Superior temporal gyrus (tissue), 1 donor: ENCODE measurements around the gene CHI3L2.

Source experiments
- DNase-seq: peaks from one replicate; pipeline ENCODE4 v3.0.0-alpha.2; 2016; ENCODE audit errors: extremely low spot score

CHI3L2 gene

DNA sequence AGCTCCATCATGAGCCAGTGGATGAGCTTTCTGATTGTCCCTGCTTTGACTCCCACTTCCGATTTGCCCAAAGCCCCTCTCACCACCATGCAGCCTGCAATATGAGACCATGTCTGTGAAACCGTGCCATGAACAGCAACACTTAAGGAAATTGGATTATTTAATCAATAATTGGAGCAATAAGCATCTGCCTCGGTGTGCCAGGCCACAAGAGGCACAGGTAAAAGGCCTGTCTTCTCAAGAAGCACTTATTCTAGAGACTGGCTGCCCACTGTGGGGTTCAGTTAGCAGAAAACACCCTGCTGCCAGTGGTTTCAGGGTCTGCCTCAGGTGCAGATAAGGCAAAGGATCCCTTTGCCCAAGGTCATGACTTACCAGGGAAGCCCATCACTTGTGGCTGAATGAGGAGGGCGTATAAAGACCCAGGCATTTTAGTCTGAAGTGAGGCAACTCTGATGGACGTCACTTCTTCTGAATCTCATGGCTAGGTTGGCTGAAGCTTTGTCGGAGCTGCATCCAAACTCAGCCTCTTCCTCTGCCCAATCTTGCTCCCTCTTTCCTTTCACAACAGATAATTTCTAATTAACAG is 7.1 kb upstream of the CHI3L2 start:
- DNase-seq = no peak

- no peak for DNase-seq
Observed at GRCh38 chr1:111221276-111221632, 6.3 kb upstream of the CHI3L2 start.

DNA sequence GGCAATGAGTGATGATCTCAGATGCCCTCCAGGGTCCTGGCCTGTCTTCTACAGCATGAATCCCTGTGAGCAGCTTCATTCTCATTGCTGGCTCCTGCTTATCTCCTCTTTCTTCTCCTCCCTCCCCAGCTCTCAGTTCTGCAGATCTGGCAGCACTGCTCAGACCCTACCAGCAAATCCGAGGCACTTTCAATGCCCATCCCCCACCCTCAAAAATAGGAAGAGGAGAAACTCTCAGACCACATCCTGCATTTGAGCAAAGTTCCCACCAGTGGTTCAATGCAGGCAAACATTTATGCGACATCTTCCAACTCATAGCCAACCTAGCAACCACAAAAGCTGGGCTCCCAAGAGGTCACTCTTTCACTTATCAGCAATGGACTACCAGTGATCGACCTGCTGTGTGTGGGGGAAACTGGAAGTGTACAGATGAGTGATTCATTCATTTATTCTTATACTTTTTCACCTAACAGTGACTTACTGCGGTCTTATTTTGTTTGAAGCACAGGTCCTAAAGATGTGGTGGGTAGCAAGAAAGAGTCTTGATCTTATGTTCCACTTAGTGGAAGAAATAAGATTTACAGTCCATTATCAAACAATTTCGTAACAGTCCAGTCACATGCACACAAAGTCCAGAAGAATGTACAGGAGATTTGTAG is 5.8 kb upstream of the CHI3L2 start:
- no peak for DNase-seq

DNA sequence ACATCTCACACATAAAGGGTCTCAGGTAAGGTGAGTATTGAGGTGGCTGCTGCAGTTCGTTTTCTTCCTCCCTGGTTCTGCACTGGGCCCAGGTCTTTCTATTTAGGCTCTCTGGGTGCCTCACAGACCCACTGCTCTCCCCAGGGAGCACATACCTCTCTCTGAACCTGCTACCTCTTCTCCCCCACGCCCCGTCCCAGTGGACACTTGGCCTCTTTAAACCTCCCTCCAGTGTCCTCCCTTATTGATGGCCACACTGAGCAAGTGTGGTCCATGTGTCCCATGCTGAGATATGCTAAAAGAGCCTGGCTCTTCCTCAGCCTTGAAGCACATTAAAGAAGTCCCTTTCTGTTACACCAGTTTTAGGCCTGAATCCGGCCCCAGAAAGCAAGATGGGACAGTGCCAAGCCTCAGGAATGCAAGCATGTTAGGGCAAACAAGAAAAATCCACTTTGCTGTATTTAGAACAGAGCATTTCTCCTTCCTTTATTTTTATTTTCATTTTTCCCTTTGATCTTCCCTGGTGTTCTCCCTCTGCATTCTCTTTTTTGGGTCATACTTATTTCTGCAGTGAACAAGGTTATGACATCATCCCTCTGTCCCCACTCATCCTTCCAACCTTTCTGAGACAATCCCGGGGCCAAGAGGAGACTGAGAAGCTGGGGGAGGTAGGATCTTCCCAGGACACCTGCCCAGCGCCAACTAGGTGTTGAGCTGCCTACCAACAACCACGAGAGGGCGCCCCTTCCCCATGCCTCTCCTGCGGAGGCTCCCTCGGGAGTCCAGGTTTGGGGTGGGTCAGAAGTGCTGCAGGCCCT is 5.0 kb upstream of the CHI3L2 start:
- peak; percentile 76 for DNase-seq

DNA sequence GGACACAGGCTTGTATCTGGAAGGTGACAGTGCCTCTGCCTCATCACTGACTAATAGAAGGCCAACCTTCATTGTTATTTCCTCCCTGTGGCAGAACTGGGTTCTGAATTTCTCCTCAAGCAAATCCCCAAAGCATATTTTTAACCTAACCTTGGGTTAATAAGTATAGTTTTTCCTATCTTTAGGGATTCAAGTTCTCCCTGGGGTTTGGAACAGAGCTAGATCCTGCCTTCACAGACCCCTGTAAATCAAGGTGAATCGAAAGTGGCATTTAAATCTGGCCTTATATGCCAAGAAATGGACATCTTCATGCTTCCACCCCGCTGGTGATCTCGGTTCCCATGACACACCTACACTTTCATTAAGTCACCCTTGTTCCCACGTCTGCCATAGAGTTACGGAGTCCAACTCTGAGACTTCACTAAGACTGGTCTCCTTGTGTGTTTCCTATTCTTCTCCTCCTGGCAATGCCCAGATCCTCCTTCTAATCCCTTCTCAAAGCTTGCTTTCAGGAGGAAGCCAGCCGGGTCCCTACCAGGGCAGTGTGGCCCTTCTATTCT is 4.3 kb upstream of the CHI3L2 start:
- DNase-seq = no peak

GRCh38 chr1:111225091-111225490 is 2.4 kb upstream of the CHI3L2 start:
- no peak for DNase-seq

DNA sequence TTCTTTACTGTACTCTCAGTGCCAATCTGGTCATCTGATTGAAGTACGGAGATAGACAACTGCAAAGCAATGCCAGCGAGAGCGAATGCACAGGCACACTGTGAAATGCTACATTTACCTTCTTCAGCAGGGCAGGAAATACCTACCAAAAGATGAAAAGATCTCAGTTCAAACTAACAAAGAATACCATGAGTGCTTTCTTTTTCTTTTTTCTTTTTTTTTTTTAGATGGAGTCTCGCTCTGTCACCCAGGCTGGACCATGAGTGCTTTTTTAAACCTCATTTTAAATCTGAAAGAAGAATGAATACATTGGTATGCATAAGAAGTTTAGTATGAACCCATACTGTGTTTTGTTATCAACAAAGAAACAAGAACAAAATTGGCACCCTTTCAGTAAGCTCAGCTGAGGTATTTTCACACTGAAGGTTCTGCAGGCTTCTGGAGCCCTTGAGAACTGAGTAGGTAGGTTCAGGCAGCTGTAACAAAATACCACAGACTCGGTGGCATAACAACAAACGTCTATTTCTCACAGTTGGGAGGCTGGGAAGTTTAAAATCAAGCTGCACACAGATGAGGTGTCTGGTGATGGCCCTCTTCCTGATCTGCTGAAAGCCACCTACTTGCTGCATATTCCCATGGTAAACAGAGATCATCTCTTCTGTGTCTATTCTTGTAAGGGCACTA is 1.7 kb upstream of the CHI3L2 start:
- no peak for DNase-seq

DNA sequence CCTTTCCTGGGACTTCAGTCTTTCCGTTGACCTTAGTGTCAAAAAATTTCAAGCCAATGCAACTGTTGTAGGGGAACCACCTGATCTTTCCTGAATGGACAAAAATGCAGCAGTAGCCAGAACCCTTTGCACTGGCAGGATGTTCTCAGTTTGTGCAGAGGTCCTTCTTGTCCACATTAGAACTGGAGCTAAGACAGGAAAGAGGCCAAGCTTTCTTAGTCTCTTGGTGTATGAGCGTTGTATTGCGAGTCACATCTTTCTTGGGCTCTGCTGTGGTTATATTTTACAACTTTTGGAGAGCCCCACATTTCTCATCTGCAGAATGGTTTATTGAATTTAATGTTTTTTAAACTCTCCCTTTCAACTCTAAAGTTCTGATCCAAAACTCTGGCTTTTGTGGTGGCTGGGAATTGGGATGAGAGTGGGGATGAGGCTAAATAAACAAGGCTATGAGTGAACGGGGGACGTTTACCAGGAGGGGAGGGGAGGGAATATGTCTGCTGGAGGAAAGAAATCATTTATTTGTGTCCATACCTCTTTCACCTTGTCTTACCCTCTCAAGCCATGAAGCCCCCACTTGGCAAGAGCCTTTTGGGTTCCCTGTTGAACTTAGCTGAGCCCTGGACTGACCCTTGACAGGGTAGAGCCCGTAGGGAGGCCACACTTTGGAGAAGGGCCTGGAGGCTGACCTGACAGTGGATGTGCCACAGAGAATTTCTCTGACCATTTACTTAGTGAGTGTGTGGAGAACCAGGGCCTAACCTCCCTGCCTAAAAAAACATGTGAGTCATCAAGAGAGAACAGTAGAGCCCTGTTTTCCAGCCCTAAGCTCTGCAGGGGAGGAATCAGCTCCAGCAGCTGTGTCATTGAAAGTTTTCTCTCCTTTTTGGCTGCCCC is 586 bp downstream of the CHI3L2 start:
- peak; percentile 74 for DNase-seq

GRCh38 chr1:111228748-111229126 is 1.2 kb downstream of the CHI3L2 start:
- no peak for DNase-seq

- no peak for DNase-seq
Observed at GRCh38 chr1:111232134-111232533, 4.6 kb downstream of the CHI3L2 start.

DNA sequence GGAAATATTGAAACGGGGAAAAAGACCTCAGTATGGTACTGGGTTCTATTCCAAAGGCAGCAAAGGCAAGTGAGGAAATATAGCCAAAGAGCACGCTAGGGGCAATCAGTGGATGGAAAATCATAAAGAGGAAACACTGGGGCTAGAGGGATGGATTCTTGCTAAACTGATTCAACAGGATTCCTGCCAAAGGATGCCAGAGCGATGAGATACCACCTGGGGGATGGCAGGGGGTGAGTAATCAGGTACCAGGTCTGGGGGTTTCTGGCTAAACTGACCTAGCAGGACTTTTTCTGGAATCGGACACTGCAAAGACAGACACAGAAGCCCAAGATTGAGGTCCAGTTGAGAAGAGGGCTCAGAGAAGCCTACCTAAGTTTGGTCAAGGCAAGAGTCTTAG is 6.7 kb downstream of the CHI3L2 start:
- no peak for DNase-seq

DNA sequence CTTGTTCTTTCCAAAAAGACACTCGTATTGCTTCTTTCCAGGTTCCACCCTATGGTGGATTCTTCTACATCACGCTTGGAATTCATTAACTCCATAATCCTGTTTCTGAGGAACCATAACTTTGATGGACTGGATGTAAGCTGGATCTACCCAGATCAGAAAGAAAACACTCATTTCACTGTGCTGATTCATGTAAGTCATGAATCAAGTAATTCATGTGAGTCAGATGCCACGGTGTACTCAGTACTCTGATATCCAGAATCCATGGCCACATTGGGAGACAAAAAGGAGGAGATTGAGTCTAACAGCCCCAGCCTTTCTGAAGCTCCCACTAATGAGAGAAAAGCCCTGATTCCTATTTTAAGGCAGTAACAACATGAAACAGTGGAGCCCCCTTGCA is 7.4 kb downstream of the CHI3L2 start:
- DNase-seq = no peak

DNA sequence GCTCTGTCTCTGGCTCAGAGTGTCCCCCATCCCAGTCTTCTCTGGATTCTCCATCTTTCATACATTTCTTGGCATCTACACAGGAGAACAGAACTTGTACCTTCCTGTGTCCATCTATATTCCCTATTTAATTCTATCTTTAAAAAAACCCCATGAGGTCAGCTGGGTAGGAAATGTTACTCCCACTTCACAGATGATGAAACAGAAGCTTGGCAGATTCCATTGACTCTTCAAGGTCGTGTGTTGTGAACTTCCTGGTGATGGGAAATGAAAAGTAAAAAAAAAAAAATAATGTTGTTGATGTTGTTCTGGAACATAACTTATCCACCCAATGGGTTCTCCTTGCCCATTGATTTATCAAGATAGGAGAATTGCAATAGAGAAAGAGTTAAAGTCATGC is 8.9 kb downstream of the CHI3L2 start:
- DNase-seq = no peak

GRCh38 chr1:111236806-111237205 is 9.3 kb downstream of the CHI3L2 start:
- DNase-seq = no peak

DNA sequence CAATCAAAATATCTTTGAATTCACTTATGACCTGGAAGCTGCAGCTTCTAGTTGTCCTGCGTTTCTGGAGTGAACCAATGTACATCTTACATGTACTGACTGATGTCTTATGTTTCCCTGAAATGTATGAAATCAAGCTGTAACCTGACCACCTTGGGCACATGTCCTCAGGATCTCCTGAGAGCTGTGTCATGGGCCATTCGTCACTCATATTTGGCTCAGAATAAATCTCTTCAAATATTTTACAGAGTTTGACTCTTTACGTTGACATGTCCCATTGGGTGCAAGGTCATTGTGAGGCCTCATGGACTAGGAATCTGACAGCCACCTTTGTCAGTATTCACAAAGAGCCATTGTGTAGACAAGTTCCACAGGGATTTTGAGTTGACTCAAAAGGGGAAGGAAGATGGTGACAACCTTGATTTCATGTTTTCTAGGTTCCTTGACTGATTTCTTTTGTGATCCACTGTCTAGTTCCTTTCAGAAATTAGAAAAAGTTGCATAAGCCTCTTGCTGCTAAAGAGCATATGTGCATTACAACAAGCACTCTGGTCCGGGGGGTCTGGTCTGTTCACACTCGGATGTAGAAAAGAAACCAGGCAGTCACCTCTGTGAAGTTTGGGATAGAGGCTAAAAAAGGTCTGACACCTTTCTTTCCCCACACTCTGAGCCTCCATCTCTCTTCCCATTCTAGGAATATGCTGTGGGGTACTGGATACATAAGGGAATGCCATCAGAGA is 10.7 kb downstream of the CHI3L2 start:
- no peak for DNase-seq

DNA sequence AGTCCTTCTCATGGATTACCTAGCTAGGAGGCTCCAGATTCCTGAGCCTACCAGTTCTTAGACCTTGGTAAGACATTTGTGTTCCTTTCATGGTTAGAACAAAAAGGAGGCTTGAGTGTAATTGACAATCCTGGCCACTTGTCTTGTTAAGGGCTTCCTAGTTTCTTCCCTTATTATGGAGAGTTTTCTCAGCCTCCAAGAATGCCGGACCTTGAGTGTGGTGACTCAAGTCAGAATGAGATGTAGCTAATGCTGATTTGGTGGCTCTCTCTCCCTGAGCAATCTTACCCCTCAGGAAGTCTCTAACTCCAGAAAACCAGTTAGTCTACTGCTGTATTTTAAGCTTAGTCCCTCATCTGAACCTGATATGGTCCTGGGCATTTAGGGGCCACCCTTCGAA is 14.3 kb downstream of the CHI3L2 start:
- no peak for DNase-seq

DNA sequence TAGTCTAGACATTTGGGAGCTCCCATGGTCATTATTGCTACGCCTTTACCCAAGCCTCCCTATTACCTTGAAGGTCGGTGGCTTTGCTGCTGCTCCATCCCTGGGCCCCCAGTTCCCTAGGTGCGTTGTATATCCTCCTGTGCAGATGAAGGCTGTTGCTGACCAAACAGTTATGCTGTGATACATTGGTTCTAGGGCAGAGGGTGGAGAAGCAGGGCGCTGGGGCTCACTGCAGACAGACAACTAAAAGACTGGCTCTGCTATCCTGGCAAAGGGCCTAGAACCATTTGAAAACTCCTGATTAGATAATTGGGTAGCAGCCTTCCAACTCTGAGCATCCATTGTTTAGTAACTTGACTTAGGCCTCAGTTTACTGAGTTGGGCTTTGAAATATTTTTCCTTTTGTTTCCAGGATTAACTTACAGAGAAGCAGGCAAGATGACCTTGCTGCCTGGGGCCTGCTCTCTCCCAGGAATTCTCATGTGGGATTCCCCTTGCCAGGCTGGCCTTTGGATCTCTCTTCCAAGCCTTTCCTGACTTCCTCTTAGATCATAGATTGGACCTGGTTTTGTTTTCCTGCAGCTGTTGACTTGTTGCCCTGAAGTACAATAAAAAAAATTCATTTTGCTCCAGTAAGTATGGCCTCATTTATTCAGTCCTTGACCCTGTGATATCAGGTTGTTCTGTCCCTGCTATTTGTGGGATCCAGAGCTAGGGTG is 15.5 kb downstream of the CHI3L2 start:
- DNase-seq = no peak

GRCh38 chr1:111247125-111247838 is 19.8 kb downstream of the CHI3L2 start:
- DNase-seq = no peak

GRCh38 chr1:111249960-111250359 is 22.4 kb downstream of the CHI3L2 start:
- DNase-seq = peak; percentile 80
